Heart left ventricle (tissue), 16 donors: Measurements from ENCODE around the gene ILDR1. TPM values are rescaled to one million over a fixed set of nuclear protein-coding genes. Genes with fewer than 3 reads are reported as not detected.

Experiments
- ATAC-seq, 4 donors: fragments of 200-7000 bp; cut with Tn5 transposase; one replicate each; pipeline ENCODE4 v1.9.1; 2020 to 2022; ENCODE audit warnings: moderate library complexity in 4 of 4, mild to moderate bottlenecking in 3 of 4, moderate number of reproducible peaks in 1 of 4
- DNase-seq, 5 donors: peaks; one replicate each; pipeline ENCODE4 v3.0.0-alpha.2; 2020
- H3K27ac ChIP-seq, 12 donors: fragments of 200-600 bp; sonication (generic) in 4 of 12; one replicate each; pipeline versions ENCODE4 v1.5.0 to v1.8.0; 2016 to 2022; ENCODE audit warnings: mild to moderate bottlenecking in 2 of 12
- H3K27me3 ChIP-seq, 9 donors: fragments of 200-600 bp; sonication (generic) in 2 of 9; one replicate each; pipeline versions ENCODE4 v1.5.1 to v1.8.0; 2016 to 2022; ENCODE audit warnings: mild to moderate bottlenecking in 3 of 9
- H3K36me3 ChIP-seq, 9 donors: fragments of 200-600 bp; sonication (generic) in 2 of 9; one replicate each; pipeline versions ENCODE4 v1.5.0 to v1.8.0; 2018 to 2022; ENCODE audit warnings: mild to moderate bottlenecking in 2 of 9
- H3K4me1 ChIP-seq, 12 donors: fragments of 200-600 bp; sonication (generic) in 4 of 12; one replicate each; pipeline versions ENCODE4 v1.5.0 to v1.8.0; 2016 to 2022; ENCODE audit warnings: mild to moderate bottlenecking in 3 of 12
- H3K4me3 ChIP-seq, 12 donors: fragments of 200-600 bp; sonication (generic) in 4 of 12; one replicate each; pipeline versions ENCODE4 v1.5.0 to v1.8.0; 2017 to 2022; ENCODE audit warnings: mild to moderate bottlenecking in 9 of 12, moderate library complexity in 4 of 12
- H3K9me3 ChIP-seq, 12 donors: fragments of 200-600 bp; sonication (generic) in 4 of 12; one replicate each; pipeline versions ENCODE4 v1.5.0 to v1.8.0; 2016 to 2022; ENCODE audit warnings: mild to moderate bottlenecking in 1 of 12
- POLR2A ChIP-seq, 2 donors: fragments of 450-650 bp; IDR thresholded peaks; one replicate each; pipeline ENCODE4 v1.6.1; 2017; ENCODE audit warnings: antibody characterized with exemption in 2 of 2, mild to moderate bottlenecking in 2 of 2, moderate library complexity in 2 of 2
- WGBS, 4 donors: extraction: QIAGEN DNeasy Blood & Tissue Kit in 2 of 4; methylation state at CpG; one replicate each; pipeline versions ENCODE4 v1.1.5 to v1.1.7; 2013 to 2018; 5-methylcytosine and 5-hydroxymethylcytosine counted together
- intact Hi-C, 10 donors: fragments of 100-400 bp; cut with DNase I; formaldehyde crosslinking; loops; one replicate each; pipeline versions ENCODE4 v1.11.1 to v1.14.2; 2022
- polyA plus RNA-seq, 2 donors: library from polyadenylated mRNA; stranded (reverse); fragments of 200-250 nt; gene quantifications; one replicate each; pipeline ENCODE4 v1.2.3, GENCODE V29; 2013
- total RNA-seq, 9 donors: library from RNA; depleted of rRNA in 2 of 9; stranded (reverse); fragments of >200 nt in 2 of 9; fragmentation: NEBNext Ultra II Directional in 3 of 9; extraction: Animal tissue kit (Norgen Biotek cat#: 25700) in 3 of 9; gene quantifications; one replicate each; pipeline versions ENCODE4 v1.1.0 to v1.2.4, GENCODE V29; 2016 to 2023
- TF ChIP-seq, protein P1 (sequence below), 12 donors: fragments of 200-600 bp; sonication (generic) in 4 of 12; IDR thresholded peaks; one replicate each; pipeline versions ENCODE4 v1.5.0 to v1.8.0; 2018 to 2022; ENCODE audit warnings: antibody characterized with exemption in 12 of 12, mild to moderate bottlenecking in 5 of 12
- donor health status: ischemic (EF 13 %, LVEDD 7.1; RV severe dilation, severe dysfunction).
- donor health status: healthy with polysubstance abuse.
- donor health status: DM: no; HTN: yes; CAD: no.
- donor health status: DM: no; HTN: no; CAD: no.
- donor health status: ischemic (EF 25% LVEDD 6.9; RV normal size, moderate dysfunction).
- donor health status: ischemic (EF 25% LVEDD 5.7; RV mildly dilated, moderate dysfunction).
- donor health status: healthy.
- donor health status: DM: yes; HTN: yes; CAD: no.
- donor health status: ischemic (EF 35%, LVEDD 5.7; RV mildly dilated, moderate dysfunction).
- donor health status: nonischemic (EF 11% LVEDD 7.7; RV severe dilation, severe dysfunction).
- donor health status: DM: yes; HTN: yes; CAD: no.
- donor health status: PGD.
- donor health status: ischemic (EF 29% LVEDD 5.4; RV normal size, mild dysfunction).
- donor health status: nonischemic (EF 23%, LVEDD 6.1; RV moderate dilation, normal function).

ILDR1 gene
- total and polyA plus RNA-seq, 11 donors: 0.18 to 0.24 (median 0.20) TPM; not detected in 8

DNA sequence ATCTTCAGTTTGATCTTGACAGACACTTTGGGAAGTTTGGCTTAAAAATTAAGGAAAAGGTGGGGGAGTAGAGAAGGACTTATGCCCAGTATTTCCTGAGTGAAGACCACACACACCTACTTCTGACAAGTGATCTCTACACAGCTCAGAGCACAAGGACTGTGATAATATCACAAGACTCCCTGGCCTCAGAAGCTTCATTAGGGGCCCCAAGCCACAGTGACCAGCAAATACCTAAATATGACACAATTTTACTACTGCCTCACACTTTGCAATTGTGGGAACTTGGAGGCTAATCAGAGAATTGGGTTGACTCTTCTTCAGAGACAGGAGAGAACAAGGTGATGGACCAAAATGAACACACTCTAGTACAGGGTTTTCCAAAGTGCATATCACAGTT is 2.6 kb downstream of the ILDR1 start:
- Histone ChIP-seq H3K4me1 (peaks cover 0 to 11% (median 0%) of the 10 kb centered on the region in 12 donors), H3K4me3 (no peak overlapping the region), H3K27ac (no peak overlapping the region), H3K9me3 (no peaks in the 10 kb centered on the region), H3K27me3 (peaks cover 0 to 33% (median 14%) of the 10 kb centered on the region in 9 donors), H3K36me3 (no peaks in the 10 kb centered on the region)
- ATAC-seq: no peak
- no peak for DNase-seq
- TF ChIP-seq, protein P1, sequence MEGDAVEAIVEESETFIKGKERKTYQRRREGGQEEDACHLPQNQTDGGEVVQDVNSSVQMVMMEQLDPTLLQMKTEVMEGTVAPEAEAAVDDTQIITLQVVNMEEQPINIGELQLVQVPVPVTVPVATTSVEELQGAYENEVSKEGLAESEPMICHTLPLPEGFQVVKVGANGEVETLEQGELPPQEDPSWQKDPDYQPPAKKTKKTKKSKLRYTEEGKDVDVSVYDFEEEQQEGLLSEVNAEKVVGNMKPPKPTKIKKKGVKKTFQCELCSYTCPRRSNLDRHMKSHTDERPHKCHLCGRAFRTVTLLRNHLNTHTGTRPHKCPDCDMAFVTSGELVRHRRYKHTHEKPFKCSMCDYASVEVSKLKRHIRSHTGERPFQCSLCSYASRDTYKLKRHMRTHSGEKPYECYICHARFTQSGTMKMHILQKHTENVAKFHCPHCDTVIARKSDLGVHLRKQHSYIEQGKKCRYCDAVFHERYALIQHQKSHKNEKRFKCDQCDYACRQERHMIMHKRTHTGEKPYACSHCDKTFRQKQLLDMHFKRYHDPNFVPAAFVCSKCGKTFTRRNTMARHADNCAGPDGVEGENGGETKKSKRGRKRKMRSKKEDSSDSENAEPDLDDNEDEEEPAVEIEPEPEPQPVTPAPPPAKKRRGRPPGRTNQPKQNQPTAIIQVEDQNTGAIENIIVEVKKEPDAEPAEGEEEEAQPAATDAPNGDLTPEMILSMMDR (IDR thresholded peaks at IDR 0.05): no peak
- TF ChIP-seq POLR2A (IDR thresholded peaks at IDR 0.05): no peak
- intact Hi-C loops: no loop called here

DNA sequence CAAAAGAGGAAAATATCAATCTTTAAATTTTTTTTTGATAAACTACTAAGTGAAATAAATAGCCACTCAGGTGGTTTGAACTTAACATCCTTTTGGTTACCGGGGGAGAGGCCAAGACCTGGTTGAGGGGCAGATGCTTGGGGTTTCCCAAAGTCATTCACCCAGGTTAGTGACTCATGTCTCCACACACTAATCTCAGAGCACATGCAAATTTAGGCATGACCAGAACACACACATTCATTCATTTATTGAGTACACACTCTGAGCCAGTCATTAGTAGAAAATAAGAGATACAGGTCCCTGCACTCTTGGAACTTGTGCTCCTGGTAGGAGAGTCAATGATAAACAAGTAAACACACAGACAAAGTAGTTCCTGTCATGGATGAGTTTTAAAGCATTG is 7.3 kb downstream of the ILDR1 start:
- Histone ChIP-seq H3K27me3 (peaks cover 0 to 8% (median 0%) of the 10 kb centered on the region in 9 donors), H3K9me3 (no peaks in the 10 kb centered on the region), H3K4me3 (no peak overlapping the region), H3K4me1 (no peaks in the 10 kb centered on the region), H3K36me3 (no peaks in the 10 kb centered on the region), H3K27ac (no peak overlapping the region)
- DNase-seq (no peak), ATAC-seq (no peak)
- 90 to 96% (median 93%) methylated on average over 1 of the region's 1 CpG for WGBS, 4 donors
- intact Hi-C loops: no loop called here
- TF ChIP-seq POLR2A (IDR thresholded peaks at IDR 0.05): no peak
- TF ChIP-seq, protein P1 (IDR thresholded peaks at IDR 0.05): no peak

DNA sequence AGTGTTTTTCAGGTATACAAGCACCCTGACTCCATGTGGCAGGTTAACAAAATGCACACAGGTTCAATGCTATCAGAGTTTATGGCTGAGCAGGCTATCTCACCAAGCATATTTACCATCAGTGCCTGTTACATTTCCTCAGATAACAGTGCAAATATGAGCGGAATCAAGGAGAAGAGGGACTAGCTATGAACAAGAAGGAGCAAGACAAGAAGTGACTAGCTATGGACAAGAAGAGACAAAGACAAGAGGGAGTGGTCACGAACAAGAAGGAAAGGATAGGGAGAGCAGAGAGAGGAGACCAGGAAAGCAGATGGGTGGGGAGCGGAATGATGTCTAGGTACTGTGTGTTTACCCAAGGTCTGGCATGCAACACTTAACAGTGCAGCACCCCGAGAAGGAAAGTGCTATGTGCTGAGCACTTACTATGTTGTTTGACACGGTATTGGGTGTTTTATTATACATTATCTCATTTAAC is 8.6 kb downstream of the ILDR1 start:
- intact Hi-C loops: no loop called here
- no peak overlapping the region for H3K4me3 ChIP-seq
- no peak for DNase-seq
- no peak for ATAC-seq
- no peak overlapping the region for H3K27ac ChIP-seq
- 63 to 68% (median 63%) methylated on average over 5 of the region's 5 CpGs for WGBS, 4 donors
- H3K27me3 ChIP-seq: peaks cover 0 to 8% (median 0%) of the 10 kb centered on the region in 9 donors
- no peaks in the 10 kb centered on the region for H3K4me1 ChIP-seq
- no peaks in the 10 kb centered on the region for H3K9me3 ChIP-seq
- H3K36me3 ChIP-seq: no peaks in the 10 kb centered on the region
- TF ChIP-seq, protein P1 (IDR thresholded peaks at IDR 0.05): no peak
- TF ChIP-seq POLR2A (IDR thresholded peaks at IDR 0.05): no peak

DNA sequence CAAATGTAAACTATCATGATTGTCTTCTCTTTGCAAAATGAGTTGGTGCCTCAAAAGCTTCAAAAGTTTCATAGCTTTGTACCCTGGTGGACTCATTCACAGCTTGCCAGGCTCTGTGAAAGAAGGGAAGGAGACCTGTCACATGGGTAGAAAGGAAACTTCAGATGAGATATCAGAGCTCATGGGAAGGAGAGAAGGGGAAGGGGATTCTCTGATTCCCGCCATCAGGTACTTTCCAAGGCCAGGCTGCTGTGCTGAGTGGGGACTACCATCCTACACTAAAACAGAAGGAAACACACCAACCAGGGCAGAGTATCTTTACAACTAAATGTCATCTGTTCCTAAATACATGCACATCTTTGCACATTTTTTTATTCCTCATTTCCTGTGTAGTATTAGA is 9.2 kb downstream of the ILDR1 start:
- WGBS, 4 donors: 60 to 83% (median 75%) methylated on average over 1 of the region's 1 CpG
- Histone ChIP-seq H3K36me3 (no peaks in the 10 kb centered on the region), H3K4me1 (no peaks in the 10 kb centered on the region), H3K4me3 (no peak overlapping the region), H3K27ac (no peak overlapping the region), H3K9me3 (no peaks in the 10 kb centered on the region), H3K27me3 (peaks cover 0 to 8% (median 0%) of the 10 kb centered on the region in 9 donors)
- intact Hi-C loops: no loop called here
- DNase-seq: no peak
- TF ChIP-seq, protein P1 (IDR thresholded peaks at IDR 0.05): no peak
- no peak for TF ChIP-seq POLR2A (IDR thresholded peaks at IDR 0.05)
- no peak for ATAC-seq
